Globus pallidus (tissue), 1 donor: Measurements from ENCODE around the gene DDX27.
"Not testable (repeated sequence)": the region's sequence is repeated elsewhere in the genome, so short reads cannot be mapped to it uniquely, and the experiment has no call there.

Experiments
- DNase-seq: peaks from one replicate; pipeline ENCODE4 v3.0.0-alpha.2; 2015; ENCODE audit warnings: low spot score

The DDX27 gene, protein sequence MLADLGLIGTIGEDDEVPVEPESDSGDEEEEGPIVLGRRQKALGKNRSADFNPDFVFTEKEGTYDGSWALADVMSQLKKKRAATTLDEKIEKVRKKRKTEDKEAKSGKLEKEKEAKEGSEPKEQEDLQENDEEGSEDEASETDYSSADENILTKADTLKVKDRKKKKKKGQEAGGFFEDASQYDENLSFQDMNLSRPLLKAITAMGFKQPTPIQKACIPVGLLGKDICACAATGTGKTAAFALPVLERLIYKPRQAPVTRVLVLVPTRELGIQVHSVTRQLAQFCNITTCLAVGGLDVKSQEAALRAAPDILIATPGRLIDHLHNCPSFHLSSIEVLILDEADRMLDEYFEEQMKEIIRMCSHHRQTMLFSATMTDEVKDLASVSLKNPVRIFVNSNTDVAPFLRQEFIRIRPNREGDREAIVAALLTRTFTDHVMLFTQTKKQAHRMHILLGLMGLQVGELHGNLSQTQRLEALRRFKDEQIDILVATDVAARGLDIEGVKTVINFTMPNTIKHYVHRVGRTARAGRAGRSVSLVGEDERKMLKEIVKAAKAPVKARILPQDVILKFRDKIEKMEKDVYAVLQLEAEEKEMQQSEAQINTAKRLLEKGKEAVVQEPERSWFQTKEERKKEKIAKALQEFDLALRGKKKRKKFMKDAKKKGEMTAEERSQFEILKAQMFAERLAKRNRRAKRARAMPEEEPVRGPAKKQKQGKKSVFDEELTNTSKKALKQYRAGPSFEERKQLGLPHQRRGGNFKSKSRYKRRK

DNA sequence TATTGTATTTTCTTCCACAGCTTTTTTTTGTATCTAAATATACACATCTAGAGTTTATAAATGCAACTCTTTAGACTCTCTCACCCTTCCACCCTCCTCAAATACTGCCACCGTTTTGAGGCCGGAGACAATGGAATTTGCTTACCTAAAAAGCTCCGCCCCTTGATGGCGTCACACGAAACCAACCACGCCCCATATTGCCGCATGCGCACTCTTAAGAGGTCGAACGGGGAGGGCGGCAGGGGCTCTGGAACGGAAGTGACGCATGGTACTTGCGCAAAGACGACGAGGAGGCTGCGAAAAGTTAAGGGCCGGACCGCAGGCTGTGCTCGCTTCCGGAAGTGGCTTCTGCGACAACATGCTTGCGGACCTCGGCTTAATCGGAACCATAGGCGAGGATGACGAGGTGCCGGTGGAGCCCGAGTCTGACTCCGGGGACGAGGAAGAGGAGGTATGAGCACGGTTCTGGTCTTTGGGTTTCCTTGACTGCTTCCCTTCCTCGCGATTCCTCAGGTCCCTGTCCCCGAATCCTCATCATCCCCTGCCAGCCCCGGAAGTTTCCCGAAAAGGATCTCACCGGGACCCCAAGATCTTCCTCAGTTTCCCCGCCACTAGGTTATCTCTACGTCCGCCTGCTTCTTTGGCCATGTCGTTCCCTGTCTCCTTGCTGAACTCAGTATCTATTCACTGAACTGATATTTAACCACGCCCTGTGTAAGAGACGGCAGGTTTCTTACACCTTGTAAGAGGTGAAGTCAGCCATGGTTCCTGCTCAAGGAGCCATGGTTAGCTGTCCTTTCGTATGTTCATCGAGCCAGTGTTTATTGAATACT is at the start of gene DDX27:
Gene DDX27, plus strand, starts transcription at position 326 of the 833 bp plus-strand sequence. Its CDS starts 33 bp downstream, at position 359.
- peak; percentile 99 for DNase-seq

DNA sequence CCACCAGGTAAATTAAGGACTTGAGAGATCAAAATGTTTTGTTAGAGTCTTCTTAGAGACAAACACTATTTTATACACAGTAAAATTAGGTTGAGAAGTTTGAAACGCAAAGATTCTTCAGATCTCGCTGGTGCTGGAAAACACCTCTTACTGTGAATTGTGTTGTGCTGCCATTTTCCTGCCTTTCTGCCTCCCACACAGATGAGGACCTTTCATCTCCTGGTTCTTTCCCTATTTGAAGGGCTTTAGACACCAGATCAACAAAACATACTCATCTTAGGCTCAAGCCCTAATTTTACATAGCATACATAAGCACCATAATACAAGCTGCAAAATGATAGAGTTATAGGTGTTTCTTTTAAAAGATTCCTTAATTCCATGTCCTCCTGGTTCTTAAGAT is 49.7 kb upstream of the DDX27 start:
- DNase-seq = no peak

DNA sequence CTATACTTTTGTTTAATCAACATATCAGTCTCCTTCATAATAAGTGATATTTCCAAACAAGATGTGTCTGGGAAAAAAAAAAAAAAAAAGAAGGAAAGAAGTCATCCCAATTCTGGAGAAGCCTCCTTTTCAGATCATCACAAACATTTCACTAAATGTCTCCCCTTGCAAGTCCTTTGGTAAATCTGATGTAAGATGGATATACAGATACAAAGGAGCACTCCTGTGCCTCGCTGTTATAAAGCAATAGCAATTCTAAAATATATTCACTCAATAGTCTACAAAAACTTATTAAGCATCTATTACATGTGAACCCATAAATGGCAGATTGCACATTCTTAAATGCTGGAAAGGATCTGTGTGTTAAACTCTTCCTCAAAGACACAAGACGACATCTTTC is 48.5 kb upstream of the DDX27 start:
- no peak for DNase-seq

DNA sequence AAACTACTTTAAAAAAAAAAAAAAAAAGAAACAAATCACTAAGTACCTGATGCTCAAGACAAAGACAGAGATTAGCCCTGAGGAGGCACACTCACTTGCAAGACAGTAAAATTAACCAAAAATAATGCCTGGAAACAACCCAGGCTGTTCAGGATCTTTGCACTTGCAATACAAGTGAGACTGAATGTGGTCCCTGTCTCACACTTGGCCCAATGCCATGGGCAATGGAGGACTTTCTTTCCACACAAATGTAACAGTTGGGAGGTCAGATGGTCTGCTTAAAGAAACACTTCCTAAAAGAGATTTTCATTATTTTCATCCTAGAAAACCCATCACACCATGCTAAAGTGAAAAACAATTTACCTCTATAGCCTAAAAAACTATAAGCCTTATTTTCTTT is 47.3 kb upstream of the DDX27 start:
- DNase-seq = peak; percentile 48

DNA sequence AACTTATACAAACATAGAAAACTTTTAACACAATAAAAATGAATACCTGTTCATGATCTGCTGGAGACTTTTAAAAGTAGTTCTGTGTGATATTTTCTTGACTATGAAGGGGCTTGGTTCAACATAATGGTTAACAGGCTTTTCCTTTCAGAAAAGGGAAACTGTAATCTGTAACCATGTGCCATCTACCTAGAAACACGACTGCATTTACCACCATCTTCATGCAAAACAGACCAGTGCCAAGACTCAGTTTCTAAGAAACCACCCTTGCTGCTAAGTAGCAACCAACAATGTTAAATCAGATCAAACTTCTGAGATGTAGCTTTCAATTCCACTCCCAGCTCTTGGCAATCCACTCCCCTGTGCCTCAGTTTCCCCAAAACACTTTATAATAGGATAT is 46.8 kb upstream of the DDX27 start:
- no peak for DNase-seq

DNA sequence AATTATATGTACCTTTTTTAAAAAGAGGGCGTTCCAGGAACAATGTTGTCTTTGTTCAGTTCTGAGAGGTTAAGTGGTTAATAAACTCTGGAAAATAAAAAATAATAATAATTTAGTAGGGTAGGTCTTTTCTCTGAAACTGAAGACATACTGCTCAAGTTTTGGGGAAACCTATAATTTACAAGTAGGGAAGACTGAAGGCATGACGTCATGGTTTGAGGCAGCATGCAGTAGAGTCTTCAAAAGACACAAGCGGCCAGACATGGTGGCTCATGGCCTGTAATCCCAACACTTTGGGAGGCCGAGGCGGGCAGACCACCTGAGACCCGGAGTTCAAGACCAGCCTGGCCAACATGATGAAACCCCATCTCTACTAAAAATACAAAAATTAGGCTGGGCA is 45.0 kb upstream of the DDX27 start:
- no peak for DNase-seq

DNA sequence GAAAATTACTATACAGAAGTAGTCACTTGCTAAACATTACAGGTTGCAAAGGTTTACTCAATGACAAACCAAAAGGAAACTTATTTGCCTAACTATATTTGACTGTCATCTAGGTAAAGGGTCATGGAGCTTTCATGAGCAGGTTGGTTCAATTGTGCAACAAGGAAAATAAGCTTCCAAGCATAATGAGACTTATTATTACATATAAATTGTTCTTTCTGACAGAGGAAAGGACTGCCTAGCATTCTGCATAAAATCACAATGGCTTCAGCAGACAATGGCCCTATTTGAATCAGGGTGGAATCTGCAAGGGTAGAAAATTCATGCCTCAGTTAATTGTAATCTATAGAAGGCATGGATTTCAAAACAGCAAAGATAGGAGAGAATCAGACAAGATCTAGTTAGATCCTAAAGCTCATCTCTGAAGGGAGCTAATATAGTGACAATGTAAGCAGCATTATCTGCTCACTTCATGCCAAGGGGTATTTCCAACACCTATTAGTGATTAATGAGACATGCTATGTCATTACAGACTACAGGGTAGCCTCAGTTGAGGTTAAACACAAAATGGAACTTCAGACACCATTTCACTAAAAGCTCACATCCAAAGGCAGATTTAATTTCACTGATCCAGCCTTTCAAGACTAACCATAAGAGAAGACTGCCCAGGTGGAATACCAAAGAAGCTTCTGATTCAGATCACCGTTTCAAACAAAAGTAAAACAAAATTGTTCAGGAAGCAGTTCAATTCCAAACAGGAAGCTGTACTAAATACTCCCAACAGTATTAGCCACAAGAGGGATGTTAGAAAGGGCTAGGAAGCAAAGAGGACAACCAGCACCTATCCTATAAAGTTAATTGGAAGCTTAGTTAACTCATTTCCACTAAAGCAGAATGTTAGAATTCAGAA is 39.6 kb upstream of the DDX27 start:
- peak; percentile 38 for DNase-seq

DNA sequence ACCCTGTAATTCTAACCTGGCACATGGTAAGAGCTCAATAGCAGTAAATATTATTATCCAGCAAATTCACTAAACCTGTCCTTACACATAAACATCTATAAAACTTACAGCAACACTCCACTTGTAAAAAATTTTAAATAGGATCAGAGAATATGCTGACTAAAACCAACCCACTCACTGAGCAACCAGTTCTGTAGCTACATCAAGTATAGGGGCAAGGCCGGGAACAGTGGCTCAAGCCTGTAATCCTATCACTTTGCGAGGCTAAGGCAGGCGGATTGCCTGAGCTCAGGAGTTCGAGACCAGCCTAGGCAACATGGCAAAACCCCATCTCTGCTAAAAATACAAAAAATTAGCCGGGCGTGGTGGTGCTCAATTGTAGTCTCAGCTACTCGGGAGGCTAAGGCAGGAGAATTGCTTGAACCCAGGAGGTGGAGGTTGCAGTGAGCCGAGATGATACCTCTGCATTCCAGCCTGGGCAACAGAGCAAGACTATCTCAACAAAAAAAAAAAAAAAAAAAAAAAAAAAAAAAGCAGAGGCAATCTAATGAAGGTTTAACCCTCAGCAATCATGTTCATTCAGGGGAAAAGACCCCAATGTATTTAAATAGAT is 37.8 kb upstream of the DDX27 start:
- no peak for DNase-seq

DNA sequence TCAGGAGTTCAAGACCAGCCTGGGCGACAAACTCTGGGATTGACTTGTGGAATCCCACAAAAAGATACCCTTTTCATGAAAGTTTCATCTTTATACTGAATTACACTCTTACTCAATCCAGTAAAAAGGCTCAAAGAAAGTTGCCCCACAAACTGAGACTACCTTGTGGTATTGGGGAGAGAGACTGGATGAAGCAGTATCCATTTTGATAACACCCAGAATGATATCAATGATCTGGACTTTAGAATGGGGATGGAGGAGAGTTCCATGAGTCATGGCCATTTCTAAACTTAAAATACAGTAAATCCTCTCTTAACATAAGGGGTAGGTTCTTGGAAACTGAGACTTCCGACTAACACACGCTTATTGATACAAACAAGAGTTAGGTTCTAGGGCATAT is 35.8 kb upstream of the DDX27 start:
- no peak for DNase-seq

DNA sequence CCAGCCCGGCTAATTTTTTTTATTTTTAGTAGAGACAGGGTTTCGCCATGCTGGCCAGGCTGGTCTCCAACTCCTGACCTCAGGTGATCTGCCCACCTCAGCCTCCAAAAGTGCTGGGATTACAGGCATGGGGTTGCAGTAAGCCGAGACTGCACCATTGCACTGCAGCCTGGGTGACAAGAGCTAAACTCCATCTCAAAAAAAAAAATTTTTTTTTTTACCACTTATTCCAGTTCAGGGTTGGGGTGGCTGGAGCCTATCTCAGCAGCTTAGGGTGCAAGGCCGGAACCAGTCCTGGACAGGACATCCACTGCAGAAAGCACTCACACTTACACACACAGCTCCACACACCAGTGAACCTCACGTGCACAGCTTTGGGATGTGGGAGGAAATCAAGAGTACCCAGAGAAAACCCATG is 35.1 kb upstream of the DDX27 start:
- not testable (repeated sequence) for DNase-seq

DNA sequence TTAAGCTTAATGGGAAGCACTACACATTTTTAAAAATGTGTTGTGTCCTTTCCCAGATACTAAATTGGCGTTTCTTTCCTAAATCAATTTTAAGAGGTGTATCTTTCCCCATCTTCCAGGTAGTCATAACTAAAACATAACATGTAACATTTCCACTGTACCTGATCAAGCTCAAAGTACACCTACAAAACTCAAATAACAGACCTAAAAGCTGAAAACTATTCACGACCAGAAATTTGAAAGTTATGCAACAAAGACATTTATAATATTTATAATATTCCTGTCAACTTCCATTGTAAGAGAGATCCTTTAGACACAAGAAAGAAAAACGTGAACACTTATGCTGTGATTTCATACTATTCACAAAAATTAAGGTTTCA is 34.5 kb upstream of the DDX27 start:
- DNase-seq = no peak

DNA sequence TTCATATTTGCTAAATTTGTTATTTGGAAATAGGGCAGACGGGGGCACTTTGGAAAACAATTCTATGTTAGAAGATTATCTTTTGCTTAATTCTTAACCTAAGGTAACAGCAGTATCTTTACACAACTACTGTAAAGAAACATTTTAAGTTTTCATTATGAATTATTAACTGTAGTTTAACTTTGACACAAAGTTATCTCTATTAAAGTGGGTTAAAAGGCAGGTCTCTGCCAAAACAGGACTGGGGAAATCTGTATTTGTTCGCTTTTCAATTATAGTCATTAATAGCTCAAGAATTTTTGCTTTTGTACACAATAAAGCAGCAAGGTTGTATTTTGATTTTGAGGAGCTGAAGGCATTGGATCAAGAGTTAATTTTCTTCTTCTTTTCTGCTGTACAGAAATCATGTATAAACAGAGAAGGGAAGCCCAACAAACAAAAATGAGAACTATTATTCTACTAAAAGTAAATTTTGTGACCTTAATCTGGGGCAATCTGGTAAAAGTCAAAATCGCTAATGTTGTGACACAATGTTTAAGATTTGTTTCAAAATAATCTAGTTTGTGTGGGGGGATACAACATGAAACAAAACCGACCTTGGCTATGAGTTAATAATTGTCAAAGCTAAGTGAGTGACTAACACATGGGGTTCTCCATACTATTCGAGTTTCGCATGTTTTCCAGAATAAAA is 34.0 kb upstream of the DDX27 start:
- no peak for DNase-seq

DNA sequence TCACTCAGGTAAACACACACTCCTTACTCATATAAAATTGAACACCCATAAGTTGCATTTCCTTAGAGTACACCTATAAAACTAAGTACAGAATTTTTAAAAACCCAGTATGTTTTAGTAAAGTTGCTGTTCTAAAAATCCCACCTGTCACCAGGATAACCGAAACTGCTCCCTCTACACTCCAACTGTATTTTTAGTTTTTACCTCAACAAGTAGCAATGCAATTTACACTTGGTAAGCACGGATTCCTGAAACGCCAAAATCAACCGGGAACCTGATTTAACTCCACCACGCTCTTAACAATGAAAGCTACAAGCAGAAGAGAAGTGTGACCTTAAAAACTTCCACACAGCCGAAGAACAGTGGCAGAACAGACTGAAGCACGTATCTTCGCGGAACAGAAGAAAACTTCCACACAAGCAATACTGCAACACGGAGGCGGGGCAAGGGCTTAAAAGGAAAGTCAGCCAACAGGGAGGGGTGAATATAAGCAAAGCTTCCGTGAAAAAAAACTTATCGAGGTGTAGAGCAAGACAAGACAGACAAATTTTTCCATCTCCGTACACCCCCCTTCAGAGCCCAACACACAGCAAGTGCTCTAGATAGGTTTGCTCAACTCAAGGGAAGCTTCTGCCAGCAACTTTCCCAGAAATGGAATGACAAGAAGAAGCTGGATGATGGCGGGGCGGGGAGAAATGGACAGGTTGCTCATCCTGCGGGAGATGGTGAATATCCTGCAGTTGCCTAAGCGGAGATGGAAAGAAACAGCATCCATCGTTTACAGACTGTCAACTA is 32.5 kb upstream of the DDX27 start:
- peak; percentile 45 for DNase-seq

DNA sequence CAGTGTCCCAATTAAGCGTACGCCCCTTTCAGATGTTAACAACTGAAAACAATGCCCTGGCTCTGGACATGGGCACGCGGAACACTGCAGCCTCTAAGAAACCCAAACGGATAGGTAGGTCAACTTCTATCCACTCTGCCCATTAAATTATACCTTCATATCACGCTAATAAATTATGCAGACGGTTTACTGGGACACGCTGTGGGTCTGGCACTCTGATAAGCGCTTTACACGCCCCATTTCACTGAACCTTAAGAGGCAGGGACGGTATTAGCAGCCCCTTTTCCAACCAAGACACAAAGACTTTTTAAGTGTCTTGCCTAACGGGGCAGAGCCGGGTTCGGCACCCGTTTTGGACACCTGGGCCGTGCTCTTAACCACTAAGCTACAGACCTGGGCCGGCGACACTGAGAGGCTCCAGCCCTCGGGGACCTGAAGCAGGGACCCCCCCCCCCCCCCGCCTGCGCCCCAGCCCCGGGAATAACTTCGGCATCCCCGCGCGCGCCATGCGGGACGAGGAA is 31.8 kb upstream of the DDX27 start:
- DNase-seq = no peak

DNA sequence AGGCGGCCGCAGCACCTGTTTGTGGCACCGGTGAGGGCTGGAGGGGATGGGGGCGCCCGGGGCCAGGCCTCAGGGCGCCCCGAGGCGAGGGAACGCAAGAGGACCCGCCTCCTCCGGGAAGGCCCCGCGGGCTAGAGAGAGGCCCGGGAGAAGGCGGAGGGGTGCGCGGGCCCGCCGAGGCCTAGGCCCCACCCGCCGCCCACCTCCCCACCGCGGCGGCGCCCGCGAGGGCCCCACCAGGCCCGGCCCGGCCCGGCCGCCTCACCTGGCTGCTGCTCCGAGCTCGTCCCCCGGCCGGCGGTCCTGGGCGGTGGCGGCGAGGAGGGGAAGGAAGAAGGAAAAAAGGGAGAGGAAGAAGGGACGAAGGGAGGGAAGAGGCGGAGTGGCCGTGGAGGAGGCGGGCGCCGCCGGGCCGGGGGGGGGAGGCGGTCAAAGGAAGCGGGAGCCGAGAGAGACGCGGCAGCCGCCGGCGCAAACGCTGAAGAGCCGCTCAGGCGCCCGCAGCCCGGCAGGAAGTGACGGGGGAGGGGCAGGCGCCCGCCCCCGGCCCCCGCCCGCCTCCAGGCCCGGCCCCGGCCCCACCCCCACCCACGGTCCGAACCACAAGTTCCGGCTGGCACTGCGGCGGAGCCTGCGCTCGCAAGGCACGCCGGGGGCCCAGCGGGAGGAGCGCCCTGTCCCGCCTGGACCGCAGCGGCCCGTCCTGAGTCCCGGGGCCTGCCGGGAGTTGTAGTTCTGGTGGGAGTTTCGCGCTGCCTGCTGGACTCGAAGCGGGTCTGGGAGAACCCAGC is 31.2 kb upstream of the DDX27 start, which contains the start of gene STAU1:
Gene STAU1, minus strand, starts transcription at position 484 of the 791 bp plus-strand sequence. CDS start 22,133 bp downstream, outside the sequence.
- DNase-seq = peak; percentile 97

DNA sequence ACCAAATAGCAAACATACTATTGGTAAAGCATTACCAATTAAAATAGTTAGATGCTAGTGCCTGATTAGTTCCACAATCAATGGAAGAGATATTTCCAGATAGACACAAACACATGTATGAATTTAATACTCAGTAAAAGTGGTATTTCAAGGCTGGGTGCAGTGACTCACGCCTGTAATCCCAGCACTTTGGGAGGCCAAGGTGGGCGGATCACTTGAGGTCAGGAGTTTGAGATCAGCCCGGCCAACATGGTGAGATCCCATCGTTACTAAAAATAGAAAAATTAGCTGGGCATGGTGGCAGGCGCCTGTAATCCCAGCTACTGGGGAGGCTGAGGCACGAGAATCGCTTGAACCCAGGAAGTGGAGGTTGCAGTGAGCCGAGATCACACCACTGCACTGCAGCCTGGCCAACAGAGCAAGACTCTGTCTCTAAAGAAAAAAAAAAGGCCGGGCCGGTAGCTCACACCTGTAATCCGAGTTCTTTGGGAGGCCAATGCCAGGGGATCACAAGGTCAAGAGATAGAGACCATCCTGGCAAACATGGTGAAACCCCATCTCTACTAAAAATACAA is 26.2 kb upstream of the DDX27 start:
- DNase-seq = not testable (repeated sequence)

DNA sequence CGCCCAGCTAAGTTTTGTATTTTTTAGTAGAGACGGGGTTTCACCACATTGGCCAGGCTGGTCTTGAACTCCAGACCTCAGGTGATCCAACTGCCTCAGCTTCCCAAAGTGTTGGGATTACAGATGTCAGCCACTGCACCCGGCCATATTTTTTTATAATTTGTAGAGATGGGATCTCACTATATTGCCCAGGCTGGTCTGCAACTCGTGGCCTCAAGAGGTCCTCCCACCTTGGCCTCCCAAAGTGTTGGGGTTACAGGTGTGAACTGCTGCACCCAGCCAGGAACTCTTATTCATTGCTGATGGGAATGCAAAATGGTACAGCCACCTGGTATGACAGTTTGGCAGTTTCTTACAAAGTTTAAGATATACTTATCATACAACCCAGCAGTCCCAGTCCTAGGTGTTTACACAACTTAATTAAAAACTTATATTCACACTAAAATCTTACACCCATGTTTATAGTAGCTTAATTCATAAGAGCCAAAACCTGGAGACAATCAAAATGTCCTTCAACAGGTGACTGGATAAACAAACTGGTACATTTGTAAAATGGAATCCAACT is 19.4 kb upstream of the DDX27 start:
- no peak for DNase-seq

DNA sequence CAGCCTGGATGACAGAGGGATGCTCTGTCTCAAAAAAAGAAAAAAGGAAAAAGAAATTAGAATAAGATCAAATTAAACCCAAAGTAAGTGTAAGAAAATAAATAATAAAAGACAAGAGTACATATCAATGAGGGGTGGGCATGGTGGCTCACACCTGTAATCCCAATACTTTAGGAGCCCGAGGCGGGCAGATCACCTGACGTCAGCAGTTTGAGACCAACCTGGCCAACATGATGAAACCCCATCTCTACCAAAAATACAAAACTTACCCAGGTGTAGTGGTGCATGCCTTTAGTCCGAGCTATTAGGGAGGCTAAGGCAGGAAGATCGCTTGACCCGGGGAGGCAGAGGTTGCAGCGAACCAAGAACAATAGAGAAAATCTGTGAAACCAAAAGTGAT is 16.2 kb upstream of the DDX27 start:
- no peak for DNase-seq
